HepG2 (cell line): Measurements from ENCODE around the gene HYAL1. TPM values are rescaled to one million over a fixed set of nuclear protein-coding genes. Genes with fewer than 3 reads are reported as not detected.

Source experiments
- ATAC-seq: fragments of 200-7000 bp; cut with Tn5 transposase; 3 replicates; pipeline ENCODE4 v1.9.1; 2020; ENCODE audit warnings: mild to moderate bottlenecking, moderate library complexity
- BruUV-seq: library from RNA; stranded (reverse); fragments of 400-500 nt; replicated peaks from 2 replicates; lab custom pipeline; 2021; lab: Mats Ljungman, UMichigan
- CTCF ChIA-PET: fragments of 300-600 bp; formaldehyde crosslinking; extraction: SDS; loops from one replicate; lab custom pipeline; 2021; ENCODE audit warnings: low total read pairs, inconsistent platforms, low intra/inter-chr PET ratio; lab: Yijun Ruan, JAX
- POLR2A ChIA-PET: fragments of 350-600 bp; sonication (Branson Sonifier 250); formaldehyde crosslinking; loops from one replicate; lab custom pipeline; 2020; ENCODE audit warnings: antibody characterized with exemption, inconsistent platforms; lab: Yijun Ruan, JAX
- DNase-seq: peaks from one replicate; pipeline ENCODE4 v3.0.0-alpha.2; 2015; ENCODE audit warnings: low spot score
- FAIRE-seq: peaks from 3 replicates; lab custom pipeline; 2011; peaks lifted over from hg19 to GRCh38; lab: Jason Lieb, UNC
- H2AFZ ChIP-seq: one replicate; pipeline ENCODE4 v1.6.1; 2011; ENCODE audit warnings: low read length, inconsistent platforms
- H3K27ac ChIP-seq: fragments of 300-600 bp; 3 replicates; pipeline ENCODE4 v1.8.0; 2011; ENCODE audit warnings: mixed run types, mild to moderate bottlenecking, mixed read lengths, low read length, inconsistent platforms; ENCODE audit not compliant: insufficient read depth; ENCODE audit errors: extremely low read length
- H3K27me3 ChIP-seq, 2 experiments: fragments of 200-600 bp in 1 of 2; 2 replicates in 1 of 2; 3 replicates in 1 of 2; pipeline versions ENCODE4 v1.6.0 to v1.8.0; 2011; ENCODE audit warnings: low read length in 2 of 2, mild to moderate bottlenecking in 2 of 2, moderate library complexity in 2 of 2, inconsistent platforms in 1 of 2; ENCODE audit not compliant: insufficient read depth in 2 of 2, control insufficient read depth in 1 of 2
- H3K36me3 ChIP-seq, 2 experiments: fragments of 200-600 bp in 1 of 2; replicated peaks in 1 of 2; 2 replicates in 1 of 2; 3 replicates in 1 of 2; pipeline versions ENCODE4 v1.5.1 to v1.8.0; 2011; ENCODE audit warnings: low read length in 2 of 2, inconsistent platforms in 1 of 2; ENCODE audit not compliant: insufficient read depth in 2 of 2, control insufficient read depth in 1 of 2
- H3K4me1 ChIP-seq: 2 replicates; pipeline ENCODE4 v1.5.1; 2012; ENCODE audit warnings: low read length, inconsistent platforms; ENCODE audit not compliant: insufficient read depth
- H3K4me2 ChIP-seq: 2 replicates; pipeline ENCODE4 v1.6.0; 2011; ENCODE audit warnings: low read depth, low read length, inconsistent platforms
- H3K4me3 ChIP-seq, 3 experiments: fragments of 200-600 bp in 1 of 3; sonication (generic), shearing (Covaris generic) in 1 of 3; replicated peaks in 1 of 3; 2 replicates each; pipeline ENCODE4 v1.5.1; 2011 to 2016; ENCODE audit warnings: low read length in 3 of 3, inconsistent platforms in 2 of 3, low read depth in 2 of 3, mild to moderate bottlenecking in 2 of 3, control low read depth in 1 of 3, mixed read lengths in 1 of 3; ENCODE audit not compliant: insufficient read depth in 1 of 3
- H3K79me2 ChIP-seq: one replicate; pipeline ENCODE4 v1.6.1; 2011; ENCODE audit warnings: low read length, inconsistent platforms; ENCODE audit not compliant: insufficient read depth
- H3K9ac ChIP-seq: 2 replicates; pipeline ENCODE4 v1.6.0; 2011; ENCODE audit warnings: mild to moderate bottlenecking, low read depth, low read length, inconsistent platforms; ENCODE audit not compliant: insufficient read depth
- H3K9me3 ChIP-seq: 2 replicates; pipeline ENCODE4 v1.5.1; 2012; ENCODE audit warnings: mild to moderate bottlenecking, low read length
- H4K20me1 ChIP-seq: 2 replicates; pipeline ENCODE4 v1.6.0; 2011; ENCODE audit warnings: inconsistent platforms, mild to moderate bottlenecking, low read length, moderate library complexity; ENCODE audit not compliant: insufficient read depth
- AHDC1 ChIP-seq: sonication (generic); formaldehyde crosslinking; IDR thresholded peaks from 2 replicates; pipeline ENCODE4 v1.5.1; 2020; ENCODE audit warnings: mild to moderate bottlenecking, missing genetic modification reagents, borderline replicate concordance
- HOXA5 ChIP-seq: sonication (generic); formaldehyde crosslinking; IDR thresholded peaks from 2 replicates; pipeline ENCODE4 v1.4.0; 2020; ENCODE audit warnings: missing genetic modification reagents
- KDM3A ChIP-seq: IDR thresholded peaks from 2 replicates; pipeline ENCODE4 v1.6.1; 2018; ENCODE audit warnings: low read depth, missing compliant biosample characterization
- MATR3 ChIP-seq: sonication (generic); formaldehyde crosslinking; IDR thresholded peaks from 2 replicates; pipeline ENCODE4 v1.4.0; 2020; ENCODE audit warnings: missing genetic modification reagents
- TP53 ChIP-seq: sonication (generic); formaldehyde crosslinking; conservative IDR thresholded peaks from 2 replicates; pipeline ENCODE4 v1.4.0; 2020; ENCODE audit warnings: missing genetic modification reagents
- ZBED4 ChIP-seq: sonication (generic); formaldehyde crosslinking; IDR thresholded peaks from 2 replicates; pipeline ENCODE4 v1.4.0; 2020; ENCODE audit warnings: missing genetic modification reagents, borderline replicate concordance
- ZNF724P ChIP-seq: sonication (generic); formaldehyde crosslinking; IDR thresholded peaks from 2 replicates; pipeline ENCODE4 v1.8.0; 2022; ENCODE audit warnings: missing genetic modification reagents, borderline replicate concordance
- WGBS: methylation state at CpG from one replicate; pipeline ENCODE4 v1.1.6; 2017; ENCODE audit warnings: low lambda C conversion rate; 5-methylcytosine and 5-hydroxymethylcytosine counted together
- in situ Hi-C: cut with HindIII; loops from 2 replicates; pipeline ENCODE4 v1.10.0; 2017; ENCODE audit warnings: low pct_unique_long_range_greater_than_20kb; ENCODE audit not compliant: extremely low pct_ligation_motif_present
- intact Hi-C: fragments of 100-400 bp; cut with micrococcal nuclease; formaldehyde crosslinking; loops from one replicate; pipeline ENCODE4 v1.10.0; 2022; ENCODE audit not compliant: unreplicated experiment
- polyA plus RNA-seq, 8 experiments: library from polyadenylated mRNA; depleted of rRNA in 3 of 8; stranded (reverse) in 7 of 8; unstranded in 1 of 8; fragments of >200 nt; fragmentation: Illumina TruSeq in 4 of 8; extraction: Trizol in 4 of 8; gene quantifications; 2 replicates each; pipeline versions ENCODE4 v1.2.1 to v1.2.3, GENCODE V29; 2011 to 2016; ENCODE audit warnings: low read depth in 4 of 8, missing spikeins in 1 of 8, mixed read lengths in 1 of 8; ENCODE audit not compliant: insufficient read depth in 1 of 8
- total RNA-seq, 5 experiments: library from RNA; depleted of rRNA; stranded (reverse); fragments of >200 nt; fragmentation: Illumina TruSeq; extraction: Trizol; gene quantifications; 2 replicates each; pipeline ENCODE4 v1.2.3, GENCODE V29; 2016; ENCODE audit warnings: low read depth in 1 of 5

Gene HYAL1
- total and polyA plus RNA-seq, 2 of the 13 experiments (the other 11 are each of a cell fraction or from before 2014, with no cell fraction given) = 76.5 to 193 TPM

- H2AFZ ChIP-seq = no peak overlapping the region
- no TSS peak for BruUV-seq
- WGBS = 86% methylated on average over 14 of the region's 14 CpGs
- no peak overlapping the region for H3K9ac ChIP-seq
- H3K4me3 ChIP-seq = no peak overlapping the region
- H3K4me2 ChIP-seq = no peak overlapping the region
- no peak for ATAC-seq
- H3K36me3 ChIP-seq = 0 out of 5 replicates have a peak, but pooled peaks cover 0 to 1% of the 10 kb centered on the region in 2 experiments
- no peaks in the 10 kb centered on the region; the same call in 1 of the 2 replicates for H4K20me1 ChIP-seq
- H3K79me2 ChIP-seq = peaks cover 22% of the 10 kb centered on the region
- H3K27me3 ChIP-seq = peaks cover 1 to 2% of the 10 kb centered on the region in 2 experiments; a peak in 1 of 5 replicates
- in situ Hi-C loops = loop anchor here (10.0 kb wide), 1 partner anchor 205 kb away; no protein-coding TSS in a partner anchor
- peaks cover 59% of the 10 kb centered on the region for H3K4me1 ChIP-seq
- TF ChIP-seq AHDC1 (no peak), HOXA5 (CRISPR knock-in tag) (no peak), MATR3 (CRISPR knock-in tag) (no peak), TP53 (CRISPR knock-in tag) (no peak), ZNF724P (CRISPR knock-in tag) (no peak), ZBED4 (CRISPR knock-in tag) (no peak), KDM3A (CRISPR knock-in tag) (no peak)
- intact Hi-C loops = loop anchor here (10.0 kb wide), 1 partner anchor 205 kb away; no protein-coding TSS in a partner anchor
- ChIA-PET POLR2A (no interaction called here), CTCF (no interaction called here)
- H3K27ac ChIP-seq = no peak overlapping the region
- no peak for FAIRE-seq
- no peak for DNase-seq
- no peaks in the 10 kb centered on the region for H3K9me3 ChIP-seq
Observed at GRCh38 chr3:50339485-50340146, 36.2 kb upstream of the HYAL1 start.
